Liver (tissue), 3 donors: ENCODE measurements around the gene MBNL2.

Experiments
- FOXA1 ChIP-seq: IDR thresholded peaks from 2 replicates; pipeline ENCODE4 v1.6.1; 2016; ENCODE audit warnings: antibody characterized with exemption
- RAD21 ChIP-seq, 2 donors: IDR thresholded peaks; 2 replicates each; pipeline ENCODE4 v1.6.1; 2016; ENCODE audit warnings: antibody characterized with exemption in 2 of 2, mild to moderate bottlenecking in 2 of 2
- TAF1 ChIP-seq: conservative IDR thresholded peaks from 2 replicates; pipeline ENCODE4 v1.6.1; 2016; ENCODE audit warnings: antibody characterized with exemption, mild to moderate bottlenecking
- YY1 ChIP-seq: IDR thresholded peaks from 2 replicates; pipeline ENCODE4 v1.6.1; 2016; ENCODE audit warnings: antibody characterized with exemption, mild to moderate bottlenecking
- TF ChIP-seq, protein P1 (sequence below): fragments of 150-350 bp; IDR thresholded peaks from 2 replicates; pipeline ENCODE4 v1.5.1; 2017; ENCODE audit warnings: improper control_type of control experiment, low read depth, low read length; ENCODE audit not compliant: missing input control
- TF ChIP-seq, protein P2 (sequence below): IDR thresholded peaks from 2 replicates; pipeline ENCODE4 v1.6.1; 2016; ENCODE audit warnings: antibody characterized with exemption
- donor health status: healthy.
- donor health status: healthy.

DNA sequence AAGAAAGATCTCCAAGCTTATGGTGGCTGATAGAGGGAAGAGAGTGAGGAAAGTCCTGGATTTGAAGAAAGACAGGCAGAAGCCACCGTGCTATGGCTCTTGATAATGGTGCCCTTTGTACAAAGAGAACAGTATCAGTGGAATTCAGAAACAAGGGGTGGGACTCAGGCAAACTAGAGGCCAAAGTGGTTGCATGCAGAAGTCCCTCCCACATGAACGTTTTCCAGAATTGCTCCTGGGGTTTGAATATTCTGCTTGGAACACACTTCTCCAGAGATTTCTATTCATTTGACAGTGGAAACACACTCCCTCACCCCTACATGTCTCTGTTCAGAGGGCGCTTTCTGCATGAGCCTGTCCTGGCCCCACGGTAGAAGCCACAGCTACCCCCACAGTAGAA lies 10.1 kb upstream of the MBNL2 start:
- TF ChIP-seq FOXA1: no peak
- TF ChIP-seq YY1: no peak
- TF ChIP-seq TAF1: no peak
- TF ChIP-seq, protein P1, sequence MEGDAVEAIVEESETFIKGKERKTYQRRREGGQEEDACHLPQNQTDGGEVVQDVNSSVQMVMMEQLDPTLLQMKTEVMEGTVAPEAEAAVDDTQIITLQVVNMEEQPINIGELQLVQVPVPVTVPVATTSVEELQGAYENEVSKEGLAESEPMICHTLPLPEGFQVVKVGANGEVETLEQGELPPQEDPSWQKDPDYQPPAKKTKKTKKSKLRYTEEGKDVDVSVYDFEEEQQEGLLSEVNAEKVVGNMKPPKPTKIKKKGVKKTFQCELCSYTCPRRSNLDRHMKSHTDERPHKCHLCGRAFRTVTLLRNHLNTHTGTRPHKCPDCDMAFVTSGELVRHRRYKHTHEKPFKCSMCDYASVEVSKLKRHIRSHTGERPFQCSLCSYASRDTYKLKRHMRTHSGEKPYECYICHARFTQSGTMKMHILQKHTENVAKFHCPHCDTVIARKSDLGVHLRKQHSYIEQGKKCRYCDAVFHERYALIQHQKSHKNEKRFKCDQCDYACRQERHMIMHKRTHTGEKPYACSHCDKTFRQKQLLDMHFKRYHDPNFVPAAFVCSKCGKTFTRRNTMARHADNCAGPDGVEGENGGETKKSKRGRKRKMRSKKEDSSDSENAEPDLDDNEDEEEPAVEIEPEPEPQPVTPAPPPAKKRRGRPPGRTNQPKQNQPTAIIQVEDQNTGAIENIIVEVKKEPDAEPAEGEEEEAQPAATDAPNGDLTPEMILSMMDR: no peak
- TF ChIP-seq, protein P2, sequence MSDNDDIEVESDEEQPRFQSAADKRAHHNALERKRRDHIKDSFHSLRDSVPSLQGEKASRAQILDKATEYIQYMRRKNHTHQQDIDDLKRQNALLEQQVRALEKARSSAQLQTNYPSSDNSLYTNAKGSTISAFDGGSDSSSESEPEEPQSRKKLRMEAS: no peak
- no peak for TF ChIP-seq RAD21 (IDR thresholded peaks at IDR 0.05)
